SK-N-SH (cell line): ENCODE data around the gene EIPR1. TPM values are rescaled to one million over a fixed set of nuclear protein-coding genes. Genes with fewer than 3 reads are reported as not detected.

Source experiments
- CTCF ChIA-PET: fragments of 300-600, 350-600 bp; formaldehyde crosslinking; extraction: SDS; loops from one replicate; lab custom pipeline; 2021; lab: Yijun Ruan, JAX
- POLR2A ChIA-PET: fragments of 350-600 bp; sonication (Branson Sonifier 250); formaldehyde crosslinking; extraction: SDS; loops from one replicate; lab custom pipeline; 2020; ENCODE audit warnings: antibody characterized with exemption, inconsistent platforms; lab: Yijun Ruan, JAX
- DNase-seq: peaks from one replicate; pipeline ENCODE4 v3.0.0; 2012
- H2AFZ ChIP-seq: fragments of 200-600 bp; sonication (generic); 2 replicates; pipeline ENCODE4 v1.8.1; 2016; ENCODE audit warnings: antibody characterized with exemption, mild to moderate bottlenecking, low read depth
- H3F3A ChIP-seq: fragments of 200-600 bp; sonication (generic); replicated peaks from 2 replicates; pipeline ENCODE3; 2016; ENCODE audit warnings: antibody characterized with exemption, mild to moderate bottlenecking; ENCODE audit not compliant: insufficient read depth
- H3K27ac ChIP-seq, 2 experiments: fragments of 200-500 bp in 1 of 2; fragments of 200-600 bp in 1 of 2; sonication (Bioruptor generic) in 1 of 2; sonication (generic), shearing (Covaris generic) in 1 of 2; 2 replicates each; pipeline versions ENCODE4 v1.5.1 to v1.6.1; 2014 to 2016; ENCODE audit warnings: low read depth in 2 of 2, inconsistent platforms in 1 of 2, low read length in 1 of 2, mild to moderate bottlenecking in 1 of 2, mixed read lengths in 1 of 2
- H3K27me3 ChIP-seq: fragments of 200-600 bp; sonication (generic), shearing (Covaris generic); 2 replicates; pipeline ENCODE4 v1.6.1; 2016; ENCODE audit warnings: mixed run types; ENCODE audit not compliant: insufficient read depth
- H3K36me3 ChIP-seq, 2 experiments: fragments of 200-500 bp in 1 of 2; fragments of 200-600 bp in 1 of 2; sonication (Bioruptor generic) in 1 of 2; sonication (generic) in 1 of 2; replicated peaks in 1 of 2; 2 replicates each; pipeline versions ENCODE3 to v1.5.1; 2014 to 2016; ENCODE audit warnings: low read length in 1 of 2, mild to moderate bottlenecking in 1 of 2; ENCODE audit not compliant: insufficient read depth in 2 of 2, control insufficient read depth in 1 of 2
- H3K4me1 ChIP-seq, 2 experiments: fragments of 200-500 bp in 1 of 2; fragments of 200-600 bp in 1 of 2; sonication (Bioruptor generic) in 1 of 2; sonication (generic), shearing (Covaris generic) in 1 of 2; 2 replicates each; pipeline versions ENCODE4 v1.5.1 to v1.6.1; 2014 to 2016; ENCODE audit warnings: low read depth in 1 of 2, low read length in 1 of 2, mixed run types in 1 of 2; ENCODE audit not compliant: insufficient read depth in 2 of 2, control insufficient read depth in 1 of 2
- H3K4me2 ChIP-seq: fragments of 200-600 bp; sonication (generic), shearing (Covaris generic); 2 replicates; pipeline ENCODE4 v1.6.1; 2017; ENCODE audit warnings: mixed run types
- H3K4me3 ChIP-seq, 2 experiments: fragments of 200-500 bp in 1 of 2; fragments of 200-600 bp in 1 of 2; sonication (Bioruptor generic) in 1 of 2; sonication (generic), shearing (Covaris generic) in 1 of 2; 2 replicates each; pipeline versions ENCODE4 v1.5.1 to v1.8.1; 2014 to 2016; ENCODE audit warnings: low read depth in 2 of 2, inconsistent platforms in 1 of 2, low read length in 1 of 2, mild to moderate bottlenecking in 1 of 2, mixed read lengths in 1 of 2, moderate library complexity in 1 of 2
- H3K79me2 ChIP-seq: fragments of 200-600 bp; sonication (generic); 2 replicates; pipeline ENCODE4 v1.8.1; 2017; ENCODE audit warnings: mild to moderate bottlenecking; ENCODE audit not compliant: insufficient read depth
- H3K9ac ChIP-seq: fragments of 200-600 bp; sonication (generic); 2 replicates; pipeline ENCODE4 v1.6.1; 2017; ENCODE audit warnings: mixed run types
- H3K9me2 ChIP-seq: fragments of 200-600 bp; sonication (generic); 2 replicates; pipeline ENCODE4 v1.6.1; 2017; ENCODE audit warnings: mixed run types
- H3K9me3 ChIP-seq: fragments of 200-600 bp; sonication (generic); 2 replicates; pipeline ENCODE4 v1.6.1; 2017; ENCODE audit warnings: mixed run types, mild to moderate bottlenecking, moderate library complexity
- H4K20me1 ChIP-seq: fragments of 200-600 bp; sonication (generic); 2 replicates; pipeline ENCODE4 v1.6.1; 2017; ENCODE audit warnings: mild to moderate bottlenecking, mixed run types; ENCODE audit not compliant: insufficient read depth
- CHD2 ChIP-seq: fragments of 150-350 bp; IDR thresholded peaks from 2 replicates; pipeline ENCODE4 v1.6.1; 2018; ENCODE audit warnings: low read length; ENCODE audit not compliant: partially characterized antibody
- FOSL2 ChIP-seq: IDR thresholded peaks from 2 replicates; pipeline ENCODE4 v1.4.0; 2012; ENCODE audit warnings: low read depth, mild to moderate bottlenecking, moderate library complexity, borderline replicate concordance
- FOXJ3 ChIP-seq: sonication (generic); formaldehyde crosslinking; IDR thresholded peaks from 2 replicates; pipeline ENCODE4 v1.5.1; 2020; ENCODE audit warnings: mild to moderate bottlenecking, missing genetic modification reagents
- FOXM1 ChIP-seq: IDR thresholded peaks from 2 replicates; pipeline ENCODE4 v1.4.0; 2012; ENCODE audit warnings: low read depth, mild to moderate bottlenecking
- GABPA ChIP-seq: IDR thresholded peaks from 2 replicates; pipeline ENCODE4 v1.4.0; 2012; ENCODE audit warnings: low read depth, mild to moderate bottlenecking
- GATA2 ChIP-seq: sonication (generic); formaldehyde crosslinking; IDR thresholded peaks from 2 replicates; pipeline ENCODE4 v1.5.0; 2020; ENCODE audit warnings: mild to moderate bottlenecking, missing genetic modification reagents
- IRF3 ChIP-seq: fragments of 150-350 bp; IDR thresholded peaks from 2 replicates; pipeline ENCODE4 v1.6.1; 2016; ENCODE audit warnings: mild to moderate bottlenecking, low read depth, low read length
- MAX ChIP-seq: IDR thresholded peaks from 2 replicates; pipeline ENCODE4 v1.4.0; 2012; ENCODE audit warnings: low read depth
- MEF2A ChIP-seq: IDR thresholded peaks from 2 replicates; pipeline ENCODE4 v1.4.0; 2012; ENCODE audit warnings: low read depth, borderline replicate concordance
- MXI1 ChIP-seq: IDR thresholded peaks from 2 replicates; pipeline ENCODE4 v1.6.1; 2012; ENCODE audit warnings: mild to moderate bottlenecking, low read depth, low read length, improper control_type of control experiment
- PBX3 ChIP-seq: IDR thresholded peaks from 2 replicates; pipeline ENCODE4; 2012
- RAD21 ChIP-seq: IDR thresholded peaks from 2 replicates; pipeline ENCODE4 v1.6.1; 2012; ENCODE audit warnings: mild to moderate bottlenecking, low read length
- RCOR1 ChIP-seq: fragments of 150-350 bp; IDR thresholded peaks from 2 replicates; pipeline ENCODE4 v1.6.1; 2017; ENCODE audit warnings: antibody characterized with exemption, low read length
- REST ChIP-seq: IDR thresholded peaks from 2 replicates; pipeline ENCODE4 v1.6.1; 2012; ENCODE audit warnings: mild to moderate bottlenecking, low read depth, low read length, moderate library complexity
- RFX5 ChIP-seq: IDR thresholded peaks from 2 replicates; pipeline ENCODE4 v1.6.1; 2012; ENCODE audit warnings: mild to moderate bottlenecking, improper control_type of control experiment, low read length
- RXRA ChIP-seq: IDR thresholded peaks from 2 replicates; pipeline ENCODE4 v1.4.0; 2012; ENCODE audit warnings: low read depth, mild to moderate bottlenecking, borderline replicate concordance
- TCF12 ChIP-seq: IDR thresholded peaks from 2 replicates; pipeline ENCODE4 v1.4.0; 2012
- TEAD4 ChIP-seq: IDR thresholded peaks from 2 replicates; pipeline ENCODE4 v1.4.0; 2012; ENCODE audit warnings: mild to moderate bottlenecking, borderline replicate concordance; ENCODE audit not compliant: insufficient read depth
- USF1 ChIP-seq: IDR thresholded peaks from 2 replicates; pipeline ENCODE4 v1.4.0; 2012; ENCODE audit warnings: low read depth, borderline replicate concordance
- WGBS: methylation state at CpG from one replicate; pipeline ENCODE4 v1.1.6; 2017; ENCODE audit warnings: low lambda C conversion rate; 5-methylcytosine and 5-hydroxymethylcytosine counted together
- polyA plus RNA-seq, 3 experiments: library from polyadenylated mRNA; depleted of rRNA; stranded (reverse); fragments of >200 nt; gene quantifications; 2 replicates each; pipeline ENCODE4 v1.2.3, GENCODE V29; 2012

EIPR1 gene
- polyA plus RNA-seq, 1 of the 3 experiments (the other 2 are of a cell fraction): 85.9 TPM

- Histone ChIP-seq H3K4me2 (no peak overlapping the region), H3K9me3 (no peaks in the 10 kb centered on the region)
- no peak for TF ChIP-seq FOXM1
- no peak for TF ChIP-seq RFX5
- no peak for TF ChIP-seq GATA2 (CRISPR knock-in tag)
- TF ChIP-seq RAD21: no peak
- TF ChIP-seq FOSL2: no peak
- TF ChIP-seq TCF12: no peak
- no peak for TF ChIP-seq RXRA
- TF ChIP-seq MXI1: no peak
- no peak for TF ChIP-seq CHD2
- no peak for TF ChIP-seq MEF2A
- no peak for TF ChIP-seq USF1
- TF ChIP-seq RCOR1: no peak
- no peak for TF ChIP-seq IRF3
- TF ChIP-seq MAX: no peak
- TF ChIP-seq TEAD4: no peak
- TF ChIP-seq PBX3: no peak
- TF ChIP-seq REST: no peak
- TF ChIP-seq FOXJ3 (CRISPR knock-in tag): no peak
- no peak for TF ChIP-seq GABPA
- TF ChIP-seq, all 33 proteins: peak for 0
- CTCF ChIA-PET: interaction anchor here (0.7 kb wide), 1 partner anchor 10 kb away, joined by 3 read pairs; no protein-coding TSS in a partner anchor
- Histone ChIP-seq H3F3A (no peaks in the 10 kb centered on the region), H3K27ac (no peak overlapping the region; a peak in 1 of 4 replicates), H3K4me3 (no peak overlapping the region), H3K4me1 (peaks cover 0 to 12% of the 10 kb centered on the region in 2 experiments; a peak in 1 of 4 replicates), H3K27me3 (no peaks in the 10 kb centered on the region), H3K36me3 (peaks cover 17 to 22% of the 10 kb centered on the region in 2 experiments), H4K20me1 (peaks cover 7% of the 10 kb centered on the region; the same call in 1 of the 2 replicates), H3K9ac (no peak overlapping the region), H3K79me2 (peaks cover 65% of the 10 kb centered on the region; the same call in 1 of the 2 replicates), H2AFZ (no peak overlapping the region), H3K9me2 (no peaks in the 10 kb centered on the region)
- 95% methylated on average over 8 of the region's 8 CpGs for WGBS
- POLR2A ChIA-PET: no interaction called here
- no peak for DNase-seq
Measured at GRCh38 chr2:3355951-3356569, 21.6 kb downstream of the EIPR1 start.
